DND-41 (cell line): Measurements from ENCODE around the gene FBXL22.
"Not testable (repeated sequence)": the region's sequence is repeated elsewhere in the genome, so short reads cannot be mapped to it uniquely, and the experiment has no call there.

ENCODE experiments used
- ATAC-seq: fragments of 200-7000 bp; cut with Tn5 transposase; 3 replicates; pipeline ENCODE4 v1.9.1; 2021; ENCODE audit warnings: low read depth; ENCODE audit not compliant: insufficient read depth
- DNase-seq: peaks from one replicate; pipeline ENCODE4 v3.0.0-alpha.2; 2020
- H2AFZ ChIP-seq: 2 replicates; pipeline ENCODE4 v1.6.0; 2012; ENCODE audit warnings: low read depth, low read length
- H3K27ac ChIP-seq: 2 replicates; pipeline ENCODE4 v1.5.1; 2012; ENCODE audit warnings: low read length, inconsistent platforms
- H3K27me3 ChIP-seq: fragments of 200-600 bp; sonication (generic); 2 replicates; pipeline ENCODE4 v1.6.0; 2012; ENCODE audit warnings: low read length, mild to moderate bottlenecking, inconsistent platforms; ENCODE audit not compliant: insufficient read depth, poor library complexity
- H3K36me3 ChIP-seq: 2 replicates; pipeline ENCODE4 v1.5.1; 2012; ENCODE audit warnings: low read length, inconsistent platforms; ENCODE audit not compliant: insufficient read depth
- H3K4me1 ChIP-seq: 2 replicates; pipeline ENCODE4 v1.5.1; 2012; ENCODE audit warnings: mild to moderate bottlenecking, low read length; ENCODE audit not compliant: insufficient read depth
- H3K4me2 ChIP-seq: 2 replicates; pipeline ENCODE4 v1.6.0; 2012; ENCODE audit warnings: mild to moderate bottlenecking, moderate library complexity, low read length, inconsistent platforms; ENCODE audit not compliant: insufficient read depth
- H3K4me3 ChIP-seq, 2 experiments: fragments of 200-600 bp in 1 of 2; shearing (Covaris generic) in 1 of 2; 2 replicates each; pipeline ENCODE4 v1.5.1; 2012 to 2016; ENCODE audit warnings: inconsistent platforms in 2 of 2, low read length in 2 of 2, mild to moderate bottlenecking in 2 of 2, low read depth in 1 of 2, moderate library complexity in 1 of 2
- H3K79me2 ChIP-seq: 2 replicates; pipeline ENCODE4 v1.6.0; 2012; ENCODE audit warnings: low read length, inconsistent platforms; ENCODE audit not compliant: insufficient read depth
- H3K9ac ChIP-seq: 2 replicates; pipeline ENCODE4 v1.6.0; 2012; ENCODE audit warnings: low read depth, mild to moderate bottlenecking, inconsistent platforms, low read length, moderate library complexity
- H3K9me3 ChIP-seq: 2 replicates; pipeline ENCODE4 v1.5.1; 2012; ENCODE audit warnings: low read length, moderate library complexity, mild to moderate bottlenecking, inconsistent platforms; ENCODE audit not compliant: insufficient read depth, severe bottlenecking
- H4K20me1 ChIP-seq: 2 replicates; pipeline ENCODE4 v1.6.0; 2012; ENCODE audit warnings: low read length; ENCODE audit not compliant: insufficient read depth
- CTCF ChIP-seq: IDR thresholded peaks from 2 replicates; pipeline ENCODE4 v1.5.1; 2012; ENCODE audit warnings: borderline replicate concordance, low read length, moderate library complexity, mild to moderate bottlenecking; ENCODE audit not compliant: poor library complexity, severe bottlenecking; ENCODE audit errors: extremely low read depth
- EZH2 ChIP-seq: IDR thresholded peaks from 3 replicates; pipeline ENCODE4 v1.6.1; 2012; ENCODE audit warnings: borderline replicate concordance, low read depth, mild to moderate bottlenecking, moderate library complexity, low read length, inconsistent platforms; ENCODE audit not compliant: severe bottlenecking

FBXL22 gene

GRCh38 chr15:63611177-63611576, 14.0 kb downstream of the FBXL22 start:
- H3K4me2 ChIP-seq: no peak overlapping the region
- H4K20me1 ChIP-seq: peaks cover 2% of the 10 kb centered on the region; the same call in 1 of the 2 replicates
- no peaks in the 10 kb centered on the region for H3K79me2 ChIP-seq
- peaks cover 45% of the 10 kb centered on the region for H3K36me3 ChIP-seq
- TF ChIP-seq CTCF (no peak), EZH2 (no peak)
- no peak for ATAC-seq
- no peaks in the 10 kb centered on the region for H3K9me3 ChIP-seq
- H3K27me3 ChIP-seq: no peaks in the 10 kb centered on the region
- no peak for DNase-seq
- no peak overlapping the region for H3K9ac ChIP-seq
- no peak overlapping the region for H2AFZ ChIP-seq
- no peak overlapping the region for H3K27ac ChIP-seq
- H3K4me1 ChIP-seq: no peaks in the 10 kb centered on the region
- no peak overlapping the region for H3K4me3 ChIP-seq

DNA sequence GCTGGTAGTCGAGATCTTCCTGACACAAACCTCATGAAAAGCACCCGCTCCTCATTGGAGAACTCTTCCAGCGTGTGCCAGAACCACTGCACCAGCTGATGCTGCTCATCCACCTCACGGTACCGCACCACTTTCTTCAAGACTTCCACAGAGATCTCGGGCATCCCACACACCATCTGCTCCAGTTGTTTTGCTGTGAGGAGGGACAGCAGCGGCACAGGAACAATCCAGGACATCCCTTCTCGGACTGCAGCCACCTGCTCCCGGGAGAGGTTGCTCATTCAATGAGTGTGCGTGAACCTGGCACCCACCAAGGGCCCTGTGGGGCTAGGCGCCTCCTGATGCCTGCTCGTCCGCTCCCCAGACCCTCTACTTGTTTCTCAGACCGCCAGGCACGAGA, 15.1 kb downstream of the FBXL22 start:
- no peak overlapping the region for H2AFZ ChIP-seq
- no peak overlapping the region for H3K27ac ChIP-seq
- H4K20me1 ChIP-seq: peaks cover 2% of the 10 kb centered on the region; the same call in 1 of the 2 replicates
- H3K36me3 ChIP-seq: peaks cover 49% of the 10 kb centered on the region
- no peak for TF ChIP-seq EZH2
- TF ChIP-seq CTCF: no peak
- H3K4me1 ChIP-seq: no peaks in the 10 kb centered on the region
- H3K4me2 ChIP-seq: no peak overlapping the region
- DNase-seq: no peak
- ATAC-seq: no peak
- no peak overlapping the region for H3K9ac ChIP-seq
- H3K79me2 ChIP-seq: no peaks in the 10 kb centered on the region
- no peaks in the 10 kb centered on the region for H3K27me3 ChIP-seq
- H3K4me3 ChIP-seq: no peak overlapping the region
- no peaks in the 10 kb centered on the region for H3K9me3 ChIP-seq

GRCh38 chr15:63615935-63616334, 18.7 kb downstream of the FBXL22 start:
- no peak overlapping the region for H3K27ac ChIP-seq
- no peaks in the 10 kb centered on the region for H3K27me3 ChIP-seq
- no peak for DNase-seq
- H3K79me2 ChIP-seq: no peaks in the 10 kb centered on the region
- no peak overlapping the region for H3K4me3 ChIP-seq
- no peak overlapping the region for H2AFZ ChIP-seq
- H3K36me3 ChIP-seq: peaks cover 23% of the 10 kb centered on the region; the same call in 1 of the 2 replicates
- no peak overlapping the region for H3K4me2 ChIP-seq
- H3K4me1 ChIP-seq: no peaks in the 10 kb centered on the region
- no peak for ATAC-seq
- H4K20me1 ChIP-seq: no peaks in the 10 kb centered on the region
- TF ChIP-seq EZH2 (no peak), CTCF (no peak)
- no peaks in the 10 kb centered on the region for H3K9me3 ChIP-seq
- no peak overlapping the region for H3K9ac ChIP-seq

- DNase-seq, H3K9ac ChIP-seq, H2AFZ ChIP-seq, H3K4me1 ChIP-seq, H4K20me1 ChIP-seq, H3K27ac ChIP-seq, H3K4me3 ChIP-seq, H3K9me3 ChIP-seq, H3K4me2 ChIP-seq, H3K27me3 ChIP-seq, ATAC-seq, H3K79me2 ChIP-seq: not testable (repeated sequence)
- peaks cover 27% of the 10 kb centered on the region; the same call in 1 of the 2 replicates for H3K36me3 ChIP-seq
Observed at GRCh38 chr15:63617147-63617546, 20.0 kb downstream of the FBXL22 start.

GRCh38 chr15:63617627-63618026, 20.4 kb downstream of the FBXL22 start:
- not testable (repeated sequence) for H3K9me3 ChIP-seq, DNase-seq, H3K79me2 ChIP-seq, ATAC-seq, H4K20me1 ChIP-seq, H3K4me1 ChIP-seq, H3K4me2 ChIP-seq, H3K27me3 ChIP-seq, H3K9ac ChIP-seq, H2AFZ ChIP-seq, H3K27ac ChIP-seq, H3K4me3 ChIP-seq
- H3K36me3 ChIP-seq: peaks cover 27% of the 10 kb centered on the region; the same call in 1 of the 2 replicates

DNA sequence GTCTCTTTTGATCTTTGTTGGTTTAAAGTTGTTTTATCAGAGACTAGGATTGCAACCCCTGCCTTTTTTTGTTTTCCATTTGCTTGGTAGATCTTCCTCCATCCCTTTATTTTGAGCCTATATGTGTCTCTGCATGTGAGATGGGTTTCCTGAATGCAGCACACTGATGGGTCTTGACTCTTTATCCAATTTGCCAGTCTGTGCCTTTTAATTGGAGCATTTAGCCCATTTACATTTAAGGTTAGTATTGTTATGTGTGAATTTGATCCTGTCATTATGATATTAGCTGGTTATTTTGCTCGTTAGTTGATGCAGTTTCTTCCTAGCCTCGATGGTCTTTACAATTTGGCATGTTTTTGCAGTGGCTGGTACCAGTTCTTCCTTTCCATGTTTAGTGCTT, 23.6 kb downstream of the FBXL22 start:
- H3K27me3 ChIP-seq, DNase-seq, H3K79me2 ChIP-seq, H3K4me1 ChIP-seq, ATAC-seq, H3K9me3 ChIP-seq, H3K9ac ChIP-seq, H3K4me3 ChIP-seq, H3K27ac ChIP-seq, H4K20me1 ChIP-seq, H2AFZ ChIP-seq, H3K4me2 ChIP-seq: not testable (repeated sequence)
- H3K36me3 ChIP-seq: peaks cover 44% of the 10 kb centered on the region
